ENCODE data around the gene CDH13.

GRCh38 chr16:82820855-82821254, 194.1 kb downstream of the CDH13 start:
- no peak for TF ChIP-seq ZNF274 (IDR thresholded peaks at IDR 0.05; ENCODE audit: borderline replicate concordance, low read depth, low read length)
- TF ChIP-seq, protein P1, sequence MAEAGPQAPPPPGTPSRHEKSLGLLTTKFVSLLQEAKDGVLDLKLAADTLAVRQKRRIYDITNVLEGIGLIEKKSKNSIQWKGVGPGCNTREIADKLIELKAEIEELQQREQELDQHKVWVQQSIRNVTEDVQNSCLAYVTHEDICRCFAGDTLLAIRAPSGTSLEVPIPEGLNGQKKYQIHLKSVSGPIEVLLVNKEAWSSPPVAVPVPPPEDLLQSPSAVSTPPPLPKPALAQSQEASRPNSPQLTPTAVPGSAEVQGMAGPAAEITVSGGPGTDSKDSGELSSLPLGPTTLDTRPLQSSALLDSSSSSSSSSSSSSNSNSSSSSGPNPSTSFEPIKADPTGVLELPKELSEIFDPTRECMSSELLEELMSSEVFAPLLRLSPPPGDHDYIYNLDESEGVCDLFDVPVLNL (CRISPR knock-in tag; IDR thresholded peaks at IDR 0.05; ENCODE audit: low read depth), result no peak
- no peak for TF ChIP-seq EP300 (IDR thresholded peaks at IDR 0.05; ENCODE audit: low read length)
- no peak for TF ChIP-seq SRF (CRISPR knock-in tag; IDR thresholded peaks at IDR 0.05)
- TF ChIP-seq, protein P2, sequence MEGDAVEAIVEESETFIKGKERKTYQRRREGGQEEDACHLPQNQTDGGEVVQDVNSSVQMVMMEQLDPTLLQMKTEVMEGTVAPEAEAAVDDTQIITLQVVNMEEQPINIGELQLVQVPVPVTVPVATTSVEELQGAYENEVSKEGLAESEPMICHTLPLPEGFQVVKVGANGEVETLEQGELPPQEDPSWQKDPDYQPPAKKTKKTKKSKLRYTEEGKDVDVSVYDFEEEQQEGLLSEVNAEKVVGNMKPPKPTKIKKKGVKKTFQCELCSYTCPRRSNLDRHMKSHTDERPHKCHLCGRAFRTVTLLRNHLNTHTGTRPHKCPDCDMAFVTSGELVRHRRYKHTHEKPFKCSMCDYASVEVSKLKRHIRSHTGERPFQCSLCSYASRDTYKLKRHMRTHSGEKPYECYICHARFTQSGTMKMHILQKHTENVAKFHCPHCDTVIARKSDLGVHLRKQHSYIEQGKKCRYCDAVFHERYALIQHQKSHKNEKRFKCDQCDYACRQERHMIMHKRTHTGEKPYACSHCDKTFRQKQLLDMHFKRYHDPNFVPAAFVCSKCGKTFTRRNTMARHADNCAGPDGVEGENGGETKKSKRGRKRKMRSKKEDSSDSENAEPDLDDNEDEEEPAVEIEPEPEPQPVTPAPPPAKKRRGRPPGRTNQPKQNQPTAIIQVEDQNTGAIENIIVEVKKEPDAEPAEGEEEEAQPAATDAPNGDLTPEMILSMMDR (IDR thresholded peaks at IDR 0.05 in 2 of 3, conservative IDR thresholded peaks at IDR 0.05 in 1 of 3; ENCODE audit: insufficient read depth in 2 of 3, low read depth in 1 of 3, low read length in 3 of 3), result no peak
- no peak for TF ChIP-seq PML (IDR thresholded peaks at IDR 0.05; ENCODE audit: low read length)
- TF ChIP-seq MAFK (IDR thresholded peaks at IDR 0.05; ENCODE audit: low read length), result no peak
- no peak for TF ChIP-seq FOXK2 (conservative IDR thresholded peaks at IDR 0.05 in 1 of 2, IDR thresholded peaks at IDR 0.05 in 1 of 2; ENCODE audit: low read depth in 2 of 2)

Measured in K562 (cell line).